Neural cell (in vitro differentiated cells): Measurements from ENCODE around the gene ABO. TPM values are rescaled to one million over a fixed set of nuclear protein-coding genes. Genes with fewer than 3 reads are reported as not detected.

Experiments
- H2AFZ ChIP-seq: fragments of 200-600, 300-800 bp; sonication (generic), shearing (Covaris generic); 2 replicates; pipeline ENCODE4 v1.6.0; 2014; ENCODE audit warnings: low read depth, mild to moderate bottlenecking, antibody characterized with exemption, low read length, moderate library complexity
- H3F3A ChIP-seq: fragments of 200-600 bp; shearing (Covaris generic); 2 replicates; pipeline ENCODE4 v1.6.1; 2016; ENCODE audit warnings: mild to moderate bottlenecking, moderate library complexity, mixed read lengths, antibody characterized with exemption, low read length; ENCODE audit not compliant: insufficient read depth, poor library complexity, severe bottlenecking
- H3K27ac ChIP-seq: fragments of 200-600, 300-800 bp; sonication (generic), shearing (Covaris generic); 2 replicates; pipeline ENCODE4 v1.5.1; 2014; ENCODE audit warnings: mild to moderate bottlenecking, low read length, moderate library complexity
- H3K27me3 ChIP-seq: fragments of 300-800, 200-600 bp; sonication (generic), shearing (Covaris generic); 2 replicates; pipeline ENCODE4 v1.6.0; 2014; ENCODE audit warnings: mild to moderate bottlenecking, low read depth, low read length, moderate library complexity; ENCODE audit not compliant: insufficient read depth
- H3K36me3 ChIP-seq: fragments of 300-800, 200-600 bp; sonication (generic), shearing (Covaris generic); 2 replicates; pipeline ENCODE4 v1.5.1; 2014; ENCODE audit warnings: mild to moderate bottlenecking, antibody characterized with exemption, low read length, moderate library complexity; ENCODE audit not compliant: insufficient read depth
- H3K4me2 ChIP-seq: fragments of 300-800, 200-600 bp; sonication (generic), shearing (Covaris generic); 2 replicates; pipeline ENCODE4 v1.6.0; 2014; ENCODE audit warnings: mild to moderate bottlenecking, low read length
- H3K4me3 ChIP-seq: fragments of 300-800, 200-600 bp; sonication (generic), shearing (Covaris generic); 2 replicates; pipeline ENCODE4 v1.5.1; 2014; ENCODE audit warnings: mild to moderate bottlenecking, low read length, moderate library complexity
- H3K79me2 ChIP-seq: fragments of 200-600 bp; shearing (Covaris generic); replicated peaks from 2 replicates; pipeline ENCODE4 v1.6.0; 2014; ENCODE audit warnings: mild to moderate bottlenecking, low read length, moderate library complexity; ENCODE audit not compliant: insufficient read depth
- H3K9ac ChIP-seq: fragments of 300-800, 200-600 bp; sonication (generic), shearing (Covaris generic); 2 replicates; pipeline ENCODE4 v1.6.1; 2016; ENCODE audit warnings: mild to moderate bottlenecking, low read length, mixed read lengths
- H3K9me2 ChIP-seq: fragments of 200-600 bp; shearing (Covaris generic); 2 replicates; pipeline ENCODE4 v1.6.1; 2016; ENCODE audit warnings: mild to moderate bottlenecking, low read length, mixed read lengths; ENCODE audit not compliant: insufficient read depth
- H3K9me3 ChIP-seq: fragments of 200-600, 300-800 bp; sonication (generic), shearing (Covaris generic); 2 replicates; pipeline ENCODE4 v1.6.1; 2016; ENCODE audit warnings: mild to moderate bottlenecking, mixed run types, low read length, moderate library complexity, mixed read lengths
- H4K20me1 ChIP-seq: fragments of 200-600 bp; shearing (Covaris generic); 2 replicates; pipeline ENCODE4 v1.6.1; 2016; ENCODE audit warnings: mild to moderate bottlenecking, mixed run types; ENCODE audit not compliant: insufficient read depth
- CTCF ChIP-seq: fragments of 450-650 bp; IDR thresholded peaks from 2 replicates; pipeline ENCODE4 v1.5.1; 2014; ENCODE audit warnings: antibody characterized with exemption, mild to moderate bottlenecking, moderate library complexity; ENCODE audit not compliant: poor library complexity, severe bottlenecking
- EP300 ChIP-seq: fragments of 450-650 bp; conservative IDR thresholded peaks from 2 replicates; pipeline ENCODE4 v1.6.1; 2014; ENCODE audit warnings: antibody characterized with exemption, mild to moderate bottlenecking, moderate library complexity; ENCODE audit not compliant: poor library complexity, severe bottlenecking
- EZH2 ChIP-seq: fragments of 200-600, 300-800 bp; shearing (Covaris generic), sonication (generic); IDR thresholded peaks from 2 replicates; pipeline ENCODE4 v1.6.1; 2014; ENCODE audit warnings: antibody characterized with exemption, low read length, borderline replicate concordance, mild to moderate bottlenecking; ENCODE audit not compliant: insufficient read depth, poor library complexity, severe bottlenecking
- MXI1 ChIP-seq: fragments of 450-650 bp; conservative IDR thresholded peaks from 2 replicates; pipeline ENCODE4 v1.6.1; 2014; ENCODE audit warnings: antibody characterized with exemption, mild to moderate bottlenecking; ENCODE audit not compliant: poor library complexity, severe bottlenecking
- POLR2AphosphoS5 ChIP-seq: IDR thresholded peaks from 2 replicates; pipeline ENCODE4 v1.6.1; 2012
- RAD21 ChIP-seq: fragments of 450-650 bp; conservative IDR thresholded peaks from 2 replicates; pipeline ENCODE4 v1.6.1; 2014; ENCODE audit warnings: antibody characterized with exemption, mild to moderate bottlenecking, moderate library complexity
- REST ChIP-seq: IDR thresholded peaks from 2 replicates; pipeline ENCODE4 v1.6.1; 2012; ENCODE audit warnings: borderline replicate concordance
- SMC3 ChIP-seq: fragments of 450-650 bp; conservative IDR thresholded peaks from 2 replicates; pipeline ENCODE4 v1.6.1; 2014; ENCODE audit warnings: antibody characterized with exemption, mild to moderate bottlenecking, moderate library complexity; ENCODE audit not compliant: poor library complexity
- TAF1 ChIP-seq: IDR thresholded peaks from 2 replicates; pipeline ENCODE4 v1.6.1; 2012; ENCODE audit warnings: low read depth
- polyA plus RNA-seq: library from polyadenylated mRNA; depleted of rRNA; stranded (reverse); fragments of >200 nt; gene quantifications from 2 replicates; pipeline ENCODE4 v1.2.3, GENCODE V29; 2014

The ABO gene
- polyA plus RNA-seq, 1 donor from 2014 or later = not detected

- H3F3A ChIP-seq = no peaks in the 10 kb centered on the region
- H3K27me3 ChIP-seq = no peaks in the 10 kb centered on the region
- H3K36me3 ChIP-seq = no peaks in the 10 kb centered on the region
- no peaks in the 10 kb centered on the region for H4K20me1 ChIP-seq
- no peak overlapping the region for H2AFZ ChIP-seq
- no peak overlapping the region for H3K27ac ChIP-seq
- H3K4me2 ChIP-seq = no peak overlapping the region
- no peak for TF ChIP-seq SMC3
- TF ChIP-seq MXI1 = no peak
- no peak for TF ChIP-seq CTCF
- no peak for TF ChIP-seq TAF1
- no peak for TF ChIP-seq RAD21
- TF ChIP-seq POLR2AphosphoS5 = no peak
- no peak overlapping the region for H3K9ac ChIP-seq
- no peaks in the 10 kb centered on the region for H3K9me3 ChIP-seq
- no peaks in the 10 kb centered on the region for H3K9me2 ChIP-seq
- no peaks in the 10 kb centered on the region for H3K79me2 ChIP-seq
- H3K4me3 ChIP-seq = no peak overlapping the region
Measured at GRCh38 chr9:133242241-133242640, 32.8 kb downstream of the ABO start.

GRCh38 chr9:133239533-133240090, 35.4 kb downstream of the ABO start:
- Histone ChIP-seq H2AFZ (no peak overlapping the region), H3K9me3 (no peaks in the 10 kb centered on the region), H3K36me3 (no peaks in the 10 kb centered on the region), H3K9ac (no peak overlapping the region), H3K4me3 (no peak overlapping the region), H3K27me3 (no peaks in the 10 kb centered on the region), H3F3A (no peaks in the 10 kb centered on the region), H3K9me2 (no peaks in the 10 kb centered on the region), H4K20me1 (no peaks in the 10 kb centered on the region), H3K27ac (no peak overlapping the region), H3K79me2 (no peaks in the 10 kb centered on the region), H3K4me2 (no peak overlapping the region)
- TF ChIP-seq SMC3 = no peak
- no peak for TF ChIP-seq MXI1
- TF ChIP-seq EZH2 = no peak
- no peak for TF ChIP-seq EP300
- TF ChIP-seq RAD21 = no peak
- TF ChIP-seq REST = no peak
- no peak for TF ChIP-seq POLR2AphosphoS5
- TF ChIP-seq TAF1 = no peak
- no peak for TF ChIP-seq CTCF
